Tibial nerve (tissue), 4 donors: ENCODE data around the gene PSORS1C1.

Source experiments
- CTCF ChIP-seq, 5 experiments: fragments of 200-600 bp in 3 of 5; fragments of 450-650 bp in 2 of 5; sonication (generic) in 3 of 5; IDR thresholded peaks; one replicate each; pipeline ENCODE4 v1.5.1; 2016 to 2019; ENCODE audit warnings: antibody characterized with exemption in 5 of 5, mild to moderate bottlenecking in 3 of 5, moderate library complexity in 2 of 5
- EP300 ChIP-seq, 2 donors: sonication (generic); formaldehyde crosslinking; IDR thresholded peaks; one replicate each; pipeline ENCODE4 v1.6.1; 2017; ENCODE audit warnings: antibody characterized with exemption in 2 of 2, mild to moderate bottlenecking in 1 of 2
- POLR2A ChIP-seq, 2 donors: fragments of 450-650 bp; IDR thresholded peaks; one replicate each; pipeline ENCODE4 v1.6.1; 2017; ENCODE audit warnings: antibody characterized with exemption in 2 of 2, mild to moderate bottlenecking in 2 of 2, moderate library complexity in 2 of 2

GRCh38 chr6:31090973-31091364, 23.6 kb upstream of the PSORS1C1 start:
- TF ChIP-seq CTCF (IDR thresholded peaks at IDR 0.05) (no peak), EP300 (IDR thresholded peaks at IDR 0.05) (no peak), POLR2A (IDR thresholded peaks at IDR 0.05) (no peak)
